Measurements from ENCODE around the gene KRTAP10-4. TPM values are rescaled to one million over a fixed set of nuclear protein-coding genes. Genes with fewer than 3 reads are reported as not detected.

Gene KRTAP10-4
- total and polyA plus RNA-seq, 2 experiments from 2014 or later = not detected

DNA sequence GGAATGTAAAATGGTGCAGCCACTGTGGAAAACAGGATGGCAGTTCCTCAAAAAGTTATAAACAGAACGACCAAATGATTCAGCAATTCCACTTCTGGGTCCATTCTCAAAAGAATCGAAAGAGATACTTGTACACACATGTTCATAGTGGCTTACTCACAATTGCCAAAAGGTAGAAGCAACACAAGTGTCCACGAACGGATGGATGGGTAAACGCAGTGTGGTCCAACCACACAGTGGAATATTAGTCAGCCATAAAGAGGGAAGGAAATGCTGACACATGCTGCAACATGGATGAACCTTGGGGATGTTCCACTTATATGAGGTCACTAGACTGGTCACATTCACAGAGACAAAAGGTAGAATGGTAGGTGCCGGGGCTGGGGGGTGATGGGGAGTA, 38.8 kb upstream of the KRTAP10-4 start:
- 94% methylated on average over 6 of the region's 6 CpGs for WGBS (ENCODE audit: low lambda C conversion rate, missing lambda C conversion rate)
- no peak overlapping the region for H3K27ac ChIP-seq
- TF ChIP-seq EZH2phosphoT487 (IDR thresholded peaks at IDR 0.05; ENCODE audit: low read depth, severe bottlenecking, unreplicated experiment) = no peak
- no peak for TF ChIP-seq EZH2 (IDR thresholded peaks at IDR 0.05; ENCODE audit: borderline replicate concordance)
- TF ChIP-seq CTCF (IDR thresholded peaks at IDR 0.05; ENCODE audit: poor library complexity) = no peak
- no peak overlapping the region for H3K4me3 ChIP-seq
- no peaks in the 10 kb centered on the region for H3K4me1 ChIP-seq (ENCODE audit: insufficient read depth)
- no peaks in the 10 kb centered on the region for H3K36me3 ChIP-seq (replicated peaks; ENCODE audit: insufficient read depth, low read depth)
- H3K9me2 ChIP-seq (replicated peaks; ENCODE audit: insufficient read depth) = no peaks in the 10 kb centered on the region
- no peaks in the 10 kb centered on the region for H4K20me1 ChIP-seq (ENCODE audit: insufficient read depth, poor library complexity, severe bottlenecking)
- no peak overlapping the region for H3K4me2 ChIP-seq
- no peaks in the 10 kb centered on the region for H3K9me3 ChIP-seq (ENCODE audit: low read depth)
- H3K79me2 ChIP-seq = no peaks in the 10 kb centered on the region
- H2AFZ ChIP-seq = no peak overlapping the region
- no peaks in the 10 kb centered on the region for H3K27me3 ChIP-seq
- no peak for DNase-seq (ENCODE audit: low spot score)

- Histone ChIP-seq H4K20me1 (ENCODE audit: insufficient read depth, poor library complexity, severe bottlenecking) (no peaks in the 10 kb centered on the region), H3K9me2 (replicated peaks; ENCODE audit: insufficient read depth) (no peaks in the 10 kb centered on the region), H2AFZ (no peak overlapping the region), H3K27me3 (no peaks in the 10 kb centered on the region), H3K4me3 (no peak overlapping the region), H3K9me3 (ENCODE audit: low read depth) (no peaks in the 10 kb centered on the region), H3K79me2 (no peaks in the 10 kb centered on the region), H3K27ac (no peak overlapping the region), H3K4me1 (ENCODE audit: insufficient read depth) (no peaks in the 10 kb centered on the region), H3K36me3 (replicated peaks; ENCODE audit: insufficient read depth, low read depth) (no peaks in the 10 kb centered on the region), H3K4me2 (no peak overlapping the region)
- no peak for DNase-seq (ENCODE audit: low spot score)
- WGBS (ENCODE audit: low lambda C conversion rate, missing lambda C conversion rate) = 65% methylated on average over 7 of the region's 7 CpGs
- no peak for TF ChIP-seq CTCF (IDR thresholded peaks at IDR 0.05; ENCODE audit: poor library complexity)
- no peak for TF ChIP-seq EZH2 (IDR thresholded peaks at IDR 0.05; ENCODE audit: borderline replicate concordance)
- TF ChIP-seq EZH2phosphoT487 (IDR thresholded peaks at IDR 0.05; ENCODE audit: low read depth, severe bottlenecking, unreplicated experiment) = no peak
These were observed 37.6 kb upstream of the KRTAP10-4 start for GRCh38 chr21:44535963-44536362.

DNA sequence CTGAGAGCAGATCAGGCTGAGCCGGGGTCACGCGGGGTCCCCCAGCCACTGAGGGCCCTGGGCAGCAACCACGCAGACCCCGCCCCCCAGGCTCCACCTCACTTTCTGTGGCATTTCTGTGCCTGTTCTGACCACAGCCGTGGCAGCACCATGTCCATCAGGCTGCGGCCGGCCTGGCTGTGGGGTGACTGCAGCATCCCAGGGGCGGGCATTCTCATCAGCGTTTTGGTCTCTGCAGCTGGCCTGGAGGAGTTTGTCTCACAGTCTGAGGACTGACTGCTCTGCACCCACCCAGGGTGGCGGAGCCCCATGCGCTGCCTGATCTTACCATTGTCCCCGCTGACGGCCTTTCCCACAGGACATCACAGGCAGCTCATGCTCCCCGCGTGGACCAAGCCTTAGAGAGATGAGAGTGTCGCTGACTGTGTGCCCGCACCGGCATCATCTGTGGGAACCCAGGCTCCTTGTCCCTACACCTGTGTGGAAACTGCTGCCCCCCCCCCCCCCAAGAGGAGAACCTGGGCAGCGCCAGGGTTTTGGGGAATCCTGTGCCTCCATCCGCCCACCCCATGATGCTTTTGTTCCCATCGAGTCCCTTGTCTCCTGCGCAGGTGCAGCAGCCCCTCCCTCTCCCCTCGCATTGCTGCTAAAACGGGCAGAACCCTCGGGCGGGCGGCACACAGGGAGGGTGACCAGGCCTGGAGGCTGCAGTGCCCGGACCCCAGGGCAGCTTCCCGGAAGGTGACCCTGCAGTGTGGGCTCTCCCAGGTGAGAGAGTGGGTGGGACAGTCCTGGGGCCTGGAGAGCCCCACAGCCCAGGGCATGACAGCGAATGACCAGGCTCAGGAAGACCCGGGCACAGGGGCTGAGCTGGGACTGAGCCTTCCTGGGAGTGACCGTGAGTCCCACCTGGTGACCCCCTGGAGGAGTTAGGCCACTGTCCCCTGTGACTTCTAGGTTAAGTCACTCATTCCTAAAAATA, 35.3 kb upstream of the KRTAP10-4 start:
- WGBS (ENCODE audit: low lambda C conversion rate, missing lambda C conversion rate) = 93% methylated on average over 33 of the region's 33 CpGs
- Histone ChIP-seq H4K20me1 (ENCODE audit: insufficient read depth, poor library complexity, severe bottlenecking) (no peaks in the 10 kb centered on the region), H3K36me3 (replicated peaks; ENCODE audit: insufficient read depth, low read depth) (no peaks in the 10 kb centered on the region), H3K79me2 (no peaks in the 10 kb centered on the region), H3K27ac (no peak overlapping the region), H3K9me3 (ENCODE audit: low read depth) (peaks cover 10% of the 10 kb centered on the region), H3K27me3 (no peaks in the 10 kb centered on the region), H3K4me1 (ENCODE audit: insufficient read depth) (no peaks in the 10 kb centered on the region), H2AFZ (no peak overlapping the region), H3K9me2 (replicated peaks; ENCODE audit: insufficient read depth) (no peaks in the 10 kb centered on the region), H3K4me2 (no peak overlapping the region), H3K4me3 (no peak overlapping the region)
- TF ChIP-seq EZH2phosphoT487 (IDR thresholded peaks at IDR 0.05; ENCODE audit: low read depth, severe bottlenecking, unreplicated experiment) (no peak), CTCF (IDR thresholded peaks at IDR 0.05; ENCODE audit: poor library complexity) (no peak), EZH2 (IDR thresholded peaks at IDR 0.05; ENCODE audit: borderline replicate concordance) (no peak)
- DNase-seq (ENCODE audit: low spot score) = peak; percentile 12
